22Rv1 (cell line): ENCODE measurements around the gene HSPA1A.

Source experiments
- CTCF ChIP-seq: fragments of 450-650 bp; IDR thresholded peaks from 2 replicates; pipeline ENCODE4 v1.5.1; 2017; ENCODE audit warnings: mild to moderate bottlenecking
- ZFX ChIP-seq: fragments of 450-650 bp; IDR thresholded peaks from 2 replicates; pipeline ENCODE4 v1.6.1; 2017; ENCODE audit warnings: antibody characterized with exemption, borderline replicate concordance

- TF ChIP-seq CTCF, result no peak
- no peak for TF ChIP-seq ZFX
These were observed 38.8 kb upstream of the HSPA1A start for GRCh38 chr6:31776485-31776988.
